Limb (tissue), 2 donors: ENCODE results near the gene MEOX1.
"Not testable (repeated sequence)": the region's sequence is repeated elsewhere in the genome, so short reads cannot be mapped to it uniquely, and the experiment has no call there.

Source experiments
- DNase-seq, 2 donors: peaks; one replicate each; pipeline ENCODE4 v3.0.0-alpha.2; 2016; ENCODE audit errors: extremely low spot score in 2 of 2

Gene MEOX1

GRCh38 chr17:43618276-43618675 is 43.4 kb downstream of the MEOX1 start:
- DNase-seq, result no peak

GRCh38 chr17:43616852-43617251 is 44.9 kb downstream of the MEOX1 start:
- no peak for DNase-seq

- DNase-seq, result no peak
Observed at GRCh38 chr17:43616421-43616820, 45.3 kb downstream of the MEOX1 start.

- no peak for DNase-seq
Observed at GRCh38 chr17:43616029-43616351, 45.7 kb downstream of the MEOX1 start.

GRCh38 chr17:43615330-43616028 is 46.2 kb downstream of the MEOX1 start:
- no peak for DNase-seq

GRCh38 chr17:43614561-43614960 is 47.2 kb downstream of the MEOX1 start:
- DNase-seq, result no peak

GRCh38 chr17:43613917-43614316 is 47.8 kb downstream of the MEOX1 start:
- DNase-seq, result no peak

GRCh38 chr17:43612515-43612914 is 49.2 kb downstream of the MEOX1 start:
- no peak for DNase-seq

- DNase-seq, result no peak
Observed at GRCh38 chr17:43611230-43611969, 50.3 kb downstream of the MEOX1 start.

- DNase-seq, result no peak
Observed at GRCh38 chr17:43609613-43610385, 51.9 kb downstream of the MEOX1 start.

GRCh38 chr17:43608313-43608712 is 53.4 kb downstream of the MEOX1 start:
- DNase-seq, result no peak

GRCh38 chr17:43604549-43604948 is 57.2 kb downstream of the MEOX1 start:
- no peak for DNase-seq

- DNase-seq, result no peak
Observed at GRCh38 chr17:43603321-43603720, 58.4 kb downstream of the MEOX1 start.

GRCh38 chr17:43602556-43602955 is 59.2 kb downstream of the MEOX1 start:
- DNase-seq, result not testable (repeated sequence)

GRCh38 chr17:43601280-43602039 is 60.3 kb downstream of the MEOX1 start:
- peak in 1 of 2 donors; percentile 51 for DNase-seq

GRCh38 chr17:43599835-43600234 is 61.9 kb downstream of the MEOX1 start:
- DNase-seq, result no peak

GRCh38 chr17:43599046-43599395 is 62.7 kb downstream of the MEOX1 start:
- DNase-seq, result no peak

- DNase-seq, result no peak
Observed at GRCh38 chr17:43598357-43599045, 63.2 kb downstream of the MEOX1 start.

GRCh38 chr17:43597624-43598356 is 63.9 kb downstream of the MEOX1 start:
- peak in 1 of 2 donors; percentile 41 for DNase-seq

GRCh38 chr17:43595466-43595865 is 66.3 kb downstream of the MEOX1 start:
- no peak for DNase-seq
